T-helper 2 cell treated with Interferon-gamma antibody and Interleukin-4, amounts not matched to agents 5 μg/mL and 100 μg/mL, for 36 hours (primary cell): Measurements from ENCODE around the gene CPTP.

ENCODE experiments used
- DNase-seq: peaks from one replicate; pipeline ENCODE4 v3.0.0; 2021; ENCODE audit warnings: low spot score
- H3K27ac Mint-ChIP-seq: one replicate; pipeline ENCODE4 v1.8.0; 2021; ENCODE audit warnings: mild to moderate bottlenecking, mixed read lengths
- H3K27me3 Mint-ChIP-seq: one replicate; pipeline ENCODE4 v1.8.0; 2021; ENCODE audit warnings: low read depth, mixed read lengths
- H3K36me3 Mint-ChIP-seq: one replicate; pipeline ENCODE4 v1.8.0; 2021; ENCODE audit warnings: low read depth, mixed read lengths
- H3K4me1 Mint-ChIP-seq: one replicate; pipeline ENCODE4 v1.8.0; 2021; ENCODE audit warnings: low read depth, mixed read lengths
- H3K4me3 Mint-ChIP-seq: one replicate; pipeline ENCODE4 v1.8.0; 2022; ENCODE audit warnings: mild to moderate bottlenecking, moderate library complexity, mixed read lengths
- H3K9me3 Mint-ChIP-seq: one replicate; pipeline ENCODE4 v1.8.0; 2021; ENCODE audit warnings: mixed read lengths

Gene CPTP

GRCh38 chr1:1328254-1328653 lies 3.7 kb downstream of the CPTP start:
- H3K4me3 Mint-ChIP-seq: no peak overlapping the region

GRCh38 chr1:1329304-1330210 lies 5.0 kb downstream of the CPTP start:
- Mint-ChIP-seq H3K27ac (no peak overlapping the region), H3K9me3 (peaks cover 3% of the 10 kb centered on the region), H3K4me3 (no peak overlapping the region), H3K27me3 (no peaks in the 10 kb centered on the region), H3K36me3 (no peaks in the 10 kb centered on the region), H3K4me1 (peaks cover 11% of the 10 kb centered on the region)
- no peak for DNase-seq

More at GRCh38 chr1:1328254-1328653, 3.7 kb downstream of the CPTP start:
- no peaks in the 10 kb centered on the region for H3K27me3 Mint-ChIP-seq
- no peaks in the 10 kb centered on the region for H3K36me3 Mint-ChIP-seq
- H3K27ac Mint-ChIP-seq: no peak overlapping the region
- peaks cover 15% of the 10 kb centered on the region for H3K4me1 Mint-ChIP-seq
- DNase-seq: no peak
- H3K9me3 Mint-ChIP-seq: peaks cover 3% of the 10 kb centered on the region

GRCh38 chr1:1330366-1331067 lies 5.9 kb downstream of the CPTP start:
- H3K4me3 Mint-ChIP-seq: no peak overlapping the region
- H3K9me3 Mint-ChIP-seq: peaks cover 3% of the 10 kb centered on the region
- H3K27me3 Mint-ChIP-seq: no peaks in the 10 kb centered on the region
- H3K4me1 Mint-ChIP-seq: peaks cover 8% of the 10 kb centered on the region
- H3K27ac Mint-ChIP-seq: no peak overlapping the region
- no peaks in the 10 kb centered on the region for H3K36me3 Mint-ChIP-seq
- no peak for DNase-seq

GRCh38 chr1:1331068-1331965 lies 6.7 kb downstream of the CPTP start, which contains the start of gene TAS1R3:
Gene TAS1R3 (plus strand): TSS chr1:1331280. CDS start chr1:1331346, 66 bp downstream.
- Mint-ChIP-seq H3K9me3 (peaks cover 3% of the 10 kb centered on the region), H3K4me3 (no peak within 1 kb of the TSS), H3K27ac (no peak within 1 kb of the TSS), H3K36me3 (no peaks in the 10 kb centered on the region), H3K27me3 (no peaks in the 10 kb centered on the region), H3K4me1 (peaks cover under 1% of the 10 kb centered on the region)
- DNase-seq: no peak

- H3K27me3 Mint-ChIP-seq: no peaks in the 10 kb centered on the region
- H3K27ac Mint-ChIP-seq: no peak overlapping the region
- H3K36me3 Mint-ChIP-seq: no peaks in the 10 kb centered on the region
- H3K4me1 Mint-ChIP-seq: no peaks in the 10 kb centered on the region
- peaks cover 3% of the 10 kb centered on the region for H3K9me3 Mint-ChIP-seq
- no peak overlapping the region for H3K4me3 Mint-ChIP-seq
- DNase-seq: no peak
These were observed 7.6 kb downstream of the CPTP start for GRCh38 chr1:1332031-1332755.

- H3K36me3 Mint-ChIP-seq: no peaks in the 10 kb centered on the region
- no peak overlapping the region for H3K27ac Mint-ChIP-seq
These were observed 8.3 kb downstream of the CPTP start for GRCh38 chr1:1332774-1333480.

DNA sequence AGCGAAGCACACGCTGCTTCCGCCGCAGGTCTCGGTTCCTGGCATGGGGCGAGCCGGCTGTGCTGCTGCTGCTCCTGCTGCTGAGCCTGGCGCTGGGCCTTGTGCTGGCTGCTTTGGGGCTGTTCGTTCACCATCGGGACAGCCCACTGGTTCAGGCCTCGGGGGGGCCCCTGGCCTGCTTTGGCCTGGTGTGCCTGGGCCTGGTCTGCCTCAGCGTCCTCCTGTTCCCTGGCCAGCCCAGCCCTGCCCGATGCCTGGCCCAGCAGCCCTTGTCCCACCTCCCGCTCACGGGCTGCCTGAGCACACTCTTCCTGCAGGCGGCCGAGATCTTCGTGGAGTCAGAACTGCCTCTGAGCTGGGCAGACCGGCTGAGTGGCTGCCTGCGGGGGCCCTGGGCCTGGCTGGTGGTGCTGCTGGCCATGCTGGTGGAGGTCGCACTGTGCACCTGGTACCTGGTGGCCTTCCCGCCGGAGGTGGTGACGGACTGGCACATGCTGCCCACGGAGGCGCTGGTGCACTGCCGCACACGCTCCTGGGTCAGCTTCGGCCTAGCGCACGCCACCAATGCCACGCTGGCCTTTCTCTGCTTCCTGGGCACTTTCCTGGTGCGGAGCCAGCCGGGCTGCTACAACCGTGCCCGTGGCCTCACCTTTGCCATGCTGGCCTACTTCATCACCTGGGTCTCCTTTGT lies 9.1 kb downstream of the CPTP start:
- peaks cover 3% of the 10 kb centered on the region for H3K9me3 Mint-ChIP-seq
- no peaks in the 10 kb centered on the region for H3K36me3 Mint-ChIP-seq
- H3K4me3 Mint-ChIP-seq: no peak overlapping the region
- no peaks in the 10 kb centered on the region for H3K27me3 Mint-ChIP-seq
- no peak overlapping the region for H3K27ac Mint-ChIP-seq
- no peak for DNase-seq
- no peaks in the 10 kb centered on the region for H3K4me1 Mint-ChIP-seq

More at GRCh38 chr1:1332774-1333480, 8.3 kb downstream of the CPTP start:
- no peaks in the 10 kb centered on the region for H3K27me3 Mint-ChIP-seq
- no peak for DNase-seq
- no peaks in the 10 kb centered on the region for H3K4me1 Mint-ChIP-seq
- no peak overlapping the region for H3K4me3 Mint-ChIP-seq
- H3K9me3 Mint-ChIP-seq: peaks cover 3% of the 10 kb centered on the region

GRCh38 chr1:1334835-1335234 lies 10.2 kb downstream of the CPTP start:
- no peak overlapping the region for H3K27ac Mint-ChIP-seq
- H3K27me3 Mint-ChIP-seq: no peaks in the 10 kb centered on the region
- H3K4me1 Mint-ChIP-seq: no peaks in the 10 kb centered on the region
- no peak overlapping the region for H3K4me3 Mint-ChIP-seq
- DNase-seq: no peak
- no peaks in the 10 kb centered on the region for H3K36me3 Mint-ChIP-seq
- peaks cover 1% of the 10 kb centered on the region for H3K9me3 Mint-ChIP-seq

GRCh38 chr1:1335283-1335682 lies 10.7 kb downstream of the CPTP start:
- Mint-ChIP-seq H3K9me3 (no peaks in the 10 kb centered on the region), H3K4me1 (no peaks in the 10 kb centered on the region), H3K36me3 (no peaks in the 10 kb centered on the region), H3K27me3 (no peaks in the 10 kb centered on the region), H3K27ac (no peak overlapping the region), H3K4me3 (no peak overlapping the region)
- DNase-seq: no peak

GRCh38 chr1:1335792-1336248 lies 11.2 kb downstream of the CPTP start:
- H3K4me3 Mint-ChIP-seq: no peak overlapping the region
- H3K27ac Mint-ChIP-seq: no peak overlapping the region
- peaks cover under 1% of the 10 kb centered on the region for H3K4me1 Mint-ChIP-seq
- no peaks in the 10 kb centered on the region for H3K27me3 Mint-ChIP-seq
- H3K36me3 Mint-ChIP-seq: peaks cover 4% of the 10 kb centered on the region
- no peak for DNase-seq
- H3K9me3 Mint-ChIP-seq: no peaks in the 10 kb centered on the region

DNA sequence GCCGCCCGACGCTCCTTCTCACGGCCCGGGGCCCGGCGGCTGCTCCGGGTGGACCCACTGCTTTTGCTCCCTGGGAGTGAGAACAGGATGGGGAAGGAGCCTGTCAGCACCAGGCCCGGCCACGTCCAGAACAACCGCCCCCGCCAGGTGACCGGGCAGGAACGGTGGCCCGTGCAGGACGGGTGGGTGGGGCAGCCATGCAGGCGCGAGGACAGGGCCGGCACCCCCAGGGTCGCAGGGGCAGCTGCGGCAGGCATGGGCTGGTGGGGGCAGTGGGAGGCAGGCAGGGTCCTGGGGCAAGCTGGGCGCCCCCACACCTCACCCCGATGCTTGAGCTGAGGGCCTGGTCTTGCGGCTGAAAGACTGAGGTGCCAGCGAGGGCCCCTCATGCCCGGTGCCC lies 11.8 kb downstream of the CPTP start:
- DNase-seq: no peak
- H3K4me1 Mint-ChIP-seq: peaks cover 4% of the 10 kb centered on the region
- no peak overlapping the region for H3K27ac Mint-ChIP-seq
- H3K36me3 Mint-ChIP-seq: peaks cover 10% of the 10 kb centered on the region
- no peak overlapping the region for H3K4me3 Mint-ChIP-seq
- no peaks in the 10 kb centered on the region for H3K27me3 Mint-ChIP-seq
- H3K9me3 Mint-ChIP-seq: no peaks in the 10 kb centered on the region
